Left ventricle myocardium superior (tissue), 1 donor: ENCODE measurements around the gene SLC25A13. TPM values are rescaled to one million over a fixed set of nuclear protein-coding genes. Genes with fewer than 3 reads are reported as not detected.
"Not testable (repeated sequence)": the region's sequence is repeated elsewhere in the genome, so short reads cannot be mapped to it uniquely, and the experiment has no call there.

Experiments used
- ATAC-seq: fragments of 200-7000 bp; cut with Tn5 transposase; one replicate; pipeline ENCODE4 v1.9.1; 2020; ENCODE audit warnings: mild to moderate bottlenecking, moderate library complexity
- DNase-seq: peaks from one replicate; pipeline ENCODE4 v3.0.0-alpha.2; 2020
- intact Hi-C: fragments of 100-400 bp; cut with micrococcal nuclease; formaldehyde crosslinking; loops from one replicate; pipeline ENCODE4 v1.11.0; 2022
- total RNA-seq: library from RNA; stranded (reverse); fragmentation: NEBNext Ultra II Directional; extraction: Animal tissue kit (Norgen Biotek cat#: 25700); gene quantifications from one replicate; pipeline ENCODE4 v1.2.1, GENCODE V29; 2021
- donor health status: DM: no; HTN: yes; CAD: no; lungs with severe emphysema.

The SLC25A13 gene
- total RNA-seq, 1 donor from 2014 or later, result 13.7 TPM

GRCh38 chr7:96184783-96185182 lies 137.1 kb downstream of the SLC25A13 start:
- intact Hi-C loops, result no loop called here
- DNase-seq (no peak), ATAC-seq (no peak)

DNA sequence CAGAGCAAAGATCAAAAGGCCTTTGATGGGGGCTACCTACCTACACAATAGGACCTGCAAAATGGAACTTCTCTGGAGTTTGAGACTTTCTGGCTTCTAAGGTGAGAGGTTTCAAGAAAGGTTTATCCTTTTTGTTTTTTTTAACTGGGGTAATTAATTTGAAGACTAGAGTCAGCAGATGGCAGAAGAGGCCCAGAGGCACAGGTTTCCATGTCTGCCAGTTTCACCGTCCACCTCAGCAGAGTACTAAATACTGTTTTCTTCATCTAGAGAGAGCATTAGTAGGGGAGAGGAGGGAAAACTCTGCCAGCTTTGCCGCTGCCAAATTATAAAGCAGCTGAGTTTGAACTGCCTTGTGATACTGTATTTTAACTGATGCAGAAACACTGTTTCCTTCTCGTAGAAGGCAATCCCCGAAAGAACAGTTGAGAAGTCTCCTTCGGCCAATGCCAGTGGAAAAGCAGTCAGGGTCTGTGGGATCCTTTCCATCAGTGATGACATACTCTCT lies 138.7 kb downstream of the SLC25A13 start:
- no peak for DNase-seq
- ATAC-seq, result no peak
- intact Hi-C loops, result no loop called here

GRCh38 chr7:96182424-96183158 lies 139.3 kb downstream of the SLC25A13 start:
- intact Hi-C loops, result no loop called here
- ATAC-seq (no peak), DNase-seq (no peak)

DNA sequence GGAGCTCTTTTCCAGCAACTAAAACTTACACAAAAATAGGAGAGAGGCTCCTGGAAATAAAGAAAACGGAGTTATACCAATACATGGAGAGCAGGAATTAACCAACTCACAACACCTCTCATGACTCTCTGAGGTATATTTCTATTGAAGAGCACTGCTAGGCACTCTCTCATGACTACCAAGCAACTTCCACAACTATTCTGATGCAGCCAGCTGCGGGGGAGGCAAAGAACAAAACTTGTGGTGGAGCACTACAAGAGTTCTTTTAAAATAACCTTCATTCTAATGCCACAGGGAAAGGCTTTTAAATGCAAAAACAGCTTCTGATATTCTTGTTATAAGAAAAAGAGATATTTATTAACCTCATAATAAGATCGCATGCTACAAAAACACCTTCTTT lies 140.7 kb downstream of the SLC25A13 start:
- intact Hi-C loops, result no loop called here
- ATAC-seq (no peak), DNase-seq (no peak)

DNA sequence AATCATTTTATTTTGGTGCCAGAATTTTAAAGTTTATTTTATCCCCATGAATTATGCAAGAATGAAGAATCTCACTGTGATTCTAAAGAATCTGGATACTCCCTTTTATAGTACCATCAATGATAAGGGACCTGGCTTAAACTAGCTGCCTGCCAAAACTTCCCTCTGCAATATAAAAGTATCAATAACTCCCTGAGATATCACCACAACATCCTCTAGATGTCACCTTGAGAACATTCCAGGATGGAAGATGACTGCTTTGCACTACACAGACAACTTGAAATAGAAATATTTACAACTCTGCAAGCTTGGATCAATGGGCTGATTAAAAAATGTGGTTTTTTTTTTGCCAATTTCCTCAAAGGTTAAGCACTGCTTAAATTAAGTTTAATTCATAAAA lies 142.1 kb downstream of the SLC25A13 start:
- intact Hi-C loops, result no loop called here
- ATAC-seq (no peak), DNase-seq (no peak)

GRCh38 chr7:96179341-96179740 lies 142.6 kb downstream of the SLC25A13 start:
- DNase-seq, result no peak
- ATAC-seq, result no peak
- intact Hi-C loops, result no loop called here

GRCh38 chr7:96178581-96178980 lies 143.3 kb downstream of the SLC25A13 start:
- intact Hi-C loops, result no loop called here
- no peak for ATAC-seq
- DNase-seq, result no peak

- ATAC-seq (no peak), DNase-seq (no peak)
- intact Hi-C loops, result no loop called here
These were observed 144.5 kb downstream of the SLC25A13 start for GRCh38 chr7:96177353-96177752.

- no peak for DNase-seq
- no peak for ATAC-seq
- intact Hi-C loops, result no loop called here
These were observed 147.1 kb downstream of the SLC25A13 start for GRCh38 chr7:96174812-96175211.

- ATAC-seq (no peak), DNase-seq (no peak)
- intact Hi-C loops, result no loop called here
These were observed 148.1 kb downstream of the SLC25A13 start for GRCh38 chr7:96173781-96174180.

DNA sequence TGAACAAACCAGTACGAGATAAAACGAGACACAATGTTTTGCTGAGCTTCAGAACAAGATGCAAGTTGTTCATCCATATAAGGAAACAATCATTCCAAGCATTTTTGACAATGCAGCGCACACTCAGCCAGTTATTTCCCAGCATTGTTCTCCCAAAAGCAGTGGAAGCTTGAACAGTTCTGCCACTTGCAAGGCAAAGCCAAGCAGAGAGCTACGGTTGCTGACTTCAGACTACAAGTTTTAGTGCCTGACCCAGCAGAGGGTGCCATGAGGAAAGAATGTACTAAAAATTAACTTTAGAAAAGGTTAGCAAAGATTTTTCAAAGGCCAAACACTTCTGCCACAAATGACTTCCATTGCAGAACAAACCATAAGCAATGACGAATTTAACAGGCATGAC lies 152.5 kb downstream of the SLC25A13 start:
- intact Hi-C loops, result no loop called here
- no peak for DNase-seq
- no peak for ATAC-seq

DNA sequence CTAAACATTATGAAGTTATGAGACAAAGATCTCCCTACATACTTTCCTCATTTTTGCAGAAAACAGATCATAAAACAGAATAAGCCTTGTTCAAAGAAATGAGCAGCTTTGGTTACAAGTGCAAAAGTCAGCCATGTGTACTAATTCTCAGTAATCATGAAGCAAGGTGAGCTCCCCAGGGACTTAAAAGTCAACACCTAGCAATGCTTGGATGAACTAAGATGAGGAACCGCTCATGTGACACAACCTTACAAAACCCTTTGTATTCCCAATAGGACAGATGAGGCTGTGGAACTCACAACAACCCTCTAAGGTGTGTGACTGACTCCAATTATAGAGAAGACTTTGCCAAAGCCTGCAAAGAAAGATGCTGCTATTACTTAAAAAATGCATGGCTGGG lies 154.5 kb downstream of the SLC25A13 start:
- ATAC-seq, result no peak
- intact Hi-C loops, result no loop called here
- DNase-seq, result no peak

DNA sequence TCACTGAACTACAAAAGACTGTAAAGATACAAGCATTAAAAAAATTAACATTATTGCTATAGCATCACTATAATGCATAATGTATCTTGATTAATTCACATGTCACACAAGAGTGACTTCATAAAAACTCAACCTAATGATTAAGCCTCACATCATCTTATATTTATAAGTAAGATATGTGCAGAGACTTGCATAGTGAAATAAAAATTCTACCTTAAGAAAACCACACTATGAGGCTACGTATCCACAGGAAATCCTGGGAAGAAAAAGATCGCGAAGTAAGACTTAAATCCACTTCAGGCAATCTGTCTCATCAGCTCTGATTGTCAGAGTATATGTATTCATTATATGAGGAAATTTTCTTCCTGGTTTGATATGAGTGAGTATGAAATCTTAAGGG lies 160.0 kb downstream of the SLC25A13 start:
- DNase-seq (no peak), ATAC-seq (no peak)
- intact Hi-C loops, result no loop called here

DNA sequence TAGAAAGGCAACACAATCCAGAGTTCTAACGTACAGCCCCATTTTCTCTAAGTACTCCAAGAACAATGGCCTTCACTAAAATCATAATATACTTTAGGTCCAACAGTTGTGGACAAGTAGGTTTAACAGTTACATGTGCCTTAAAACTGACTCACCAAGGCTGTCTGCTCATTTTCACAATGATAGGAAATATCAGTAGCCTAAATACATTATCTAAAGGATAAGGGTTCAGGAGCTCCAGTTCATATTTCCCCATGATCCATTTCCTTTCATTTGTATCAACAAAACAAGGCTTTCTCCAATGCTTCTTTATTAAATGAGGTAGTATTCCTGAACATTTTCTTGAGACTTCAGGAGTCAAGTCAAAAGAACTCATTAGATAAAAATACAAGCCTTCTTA lies 164.0 kb downstream of the SLC25A13 start:
- no peak for ATAC-seq
- intact Hi-C loops, result no loop called here
- no peak for DNase-seq

DNA sequence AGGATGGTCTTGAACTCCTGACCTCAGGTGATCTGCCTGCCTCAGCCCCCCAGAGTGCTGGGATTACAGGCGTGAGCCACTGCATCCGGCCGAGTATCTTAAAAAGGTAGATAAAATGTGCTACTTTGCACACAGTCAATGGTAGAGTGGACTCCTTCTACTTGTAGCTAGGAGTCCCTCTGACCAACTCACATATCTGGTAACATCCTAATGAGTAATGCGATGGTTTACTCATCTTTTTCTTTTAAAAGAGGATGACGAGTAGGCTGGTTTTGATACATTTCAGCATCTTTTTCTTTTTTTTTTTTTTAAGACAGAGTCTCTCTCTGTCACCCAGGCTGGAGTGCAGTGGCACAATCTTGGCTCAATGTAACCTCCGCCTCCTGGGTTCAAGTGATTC lies 167.4 kb downstream of the SLC25A13 start:
- intact Hi-C loops, DNase-seq, ATAC-seq: not testable (repeated sequence)

DNA sequence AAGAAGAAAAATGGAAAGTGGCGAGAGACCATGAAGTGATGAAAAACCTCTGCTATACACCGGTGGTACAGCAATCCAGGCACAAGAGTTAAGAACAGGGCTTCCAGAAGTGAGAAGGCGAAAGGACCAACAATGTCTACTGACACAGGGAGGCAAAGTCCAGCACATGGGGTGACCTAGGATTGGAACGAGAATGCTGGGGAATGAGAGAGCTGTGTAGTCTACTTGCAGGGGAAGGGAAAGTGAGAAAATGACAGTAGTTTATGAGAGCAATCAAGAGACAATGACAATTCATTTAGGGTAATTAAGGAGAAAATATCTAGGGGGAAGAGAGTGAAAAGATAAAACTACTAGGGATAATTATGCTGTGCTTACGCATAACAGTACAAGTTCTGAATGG lies 169.2 kb downstream of the SLC25A13 start:
- intact Hi-C loops, result no loop called here
- ATAC-seq, result no peak
- no peak for DNase-seq

DNA sequence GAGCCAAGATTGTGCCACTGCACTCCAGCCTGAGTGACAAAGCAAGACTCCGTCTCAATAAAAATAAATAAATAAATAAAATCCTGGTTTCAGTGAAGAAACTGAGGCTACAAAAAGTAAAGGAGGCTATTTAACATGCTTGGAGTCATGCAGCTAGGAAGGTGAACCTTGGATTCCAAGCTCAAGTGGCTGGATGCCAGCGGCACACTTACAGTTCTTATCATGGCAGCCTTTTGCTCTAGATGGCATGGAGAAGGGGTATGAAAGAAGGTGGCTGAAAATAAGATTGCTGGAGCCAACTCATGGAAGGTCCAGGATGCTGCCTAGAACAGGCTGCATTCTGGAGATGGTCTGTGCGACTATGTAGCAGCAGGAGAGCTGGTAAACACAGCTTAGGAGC lies 170.0 kb downstream of the SLC25A13 start:
- peak; percentile 52 for DNase-seq
- peak; percentile 25 for ATAC-seq
- intact Hi-C loops, result no loop called here

DNA sequence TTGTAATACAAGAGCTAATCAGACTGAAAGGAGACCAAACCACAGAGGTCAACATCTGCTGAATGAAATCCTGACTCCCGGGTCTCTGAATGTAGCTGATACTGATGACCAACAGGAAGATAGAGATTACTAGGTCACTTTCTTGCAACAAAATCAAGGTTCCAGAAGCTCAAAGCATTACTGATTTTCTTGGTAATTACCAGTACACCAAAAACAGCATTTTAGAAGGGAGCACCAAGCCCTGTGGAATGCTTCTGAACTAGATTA lies 177.7 kb downstream of the SLC25A13 start:
- DNase-seq, result no peak
- intact Hi-C loops, result no loop called here
- no peak for ATAC-seq

- intact Hi-C loops, result no loop called here
- ATAC-seq, result no peak
- DNase-seq, result no peak
These were observed 178.2 kb downstream of the SLC25A13 start for GRCh38 chr7:96143495-96144259.

GRCh38 chr7:96136600-96137239 lies 185.2 kb downstream of the SLC25A13 start:
- intact Hi-C loops, result no loop called here
- ATAC-seq (no peak), DNase-seq (no peak)

DNA sequence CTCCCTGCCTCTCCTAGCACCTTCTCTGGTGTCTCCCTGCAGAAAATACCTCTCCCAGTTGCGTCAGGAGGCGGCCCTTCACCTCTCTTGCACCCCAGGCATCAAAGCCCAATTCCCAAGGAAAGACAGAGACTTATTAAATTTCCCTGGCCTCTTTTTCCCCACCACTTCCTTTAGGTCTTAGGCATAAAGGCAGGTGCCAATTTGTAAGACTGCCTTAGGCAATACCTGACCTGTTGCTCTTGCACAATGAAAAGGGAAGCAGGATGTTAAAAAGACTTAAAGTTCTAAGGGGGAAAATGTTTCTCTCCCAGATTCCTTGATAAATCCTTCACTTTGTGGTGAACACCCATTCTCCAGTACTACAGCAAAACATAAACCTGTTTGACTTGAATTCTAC lies 186.7 kb downstream of the SLC25A13 start:
- intact Hi-C loops, result no loop called here
- ATAC-seq, result no peak

More for the DNA sequence above, 186.7 kb downstream of the SLC25A13 start:
- no peak for DNase-seq
